Smooth muscle cell (in vitro differentiated cells): ENCODE data around the gene OR10G3. TPM values are rescaled to one million over a fixed set of nuclear protein-coding genes. Genes with fewer than 3 reads are reported as not detected.

Experiments
- DNase-seq: peaks from one replicate; lab custom pipeline; 2025; ENCODE audit not compliant: unreplicated experiment; lab: John Stamatoyannopoulos, UW
- H2AFZ ChIP-seq: fragments of 200-600 bp; sonication (generic); 2 replicates; pipeline ENCODE4 v1.6.0; 2016; ENCODE audit warnings: antibody characterized with exemption, low read depth, mild to moderate bottlenecking
- H3F3A ChIP-seq: fragments of 200-600 bp; sonication (generic); 2 replicates; pipeline ENCODE4 v1.6.0; 2017; ENCODE audit warnings: antibody characterized with exemption, low read depth
- H3K27ac ChIP-seq: fragments of 200-600 bp; sonication (generic); 2 replicates; pipeline ENCODE4 v1.5.1; 2016; ENCODE audit warnings: low read depth, mild to moderate bottlenecking
- H3K27me3 ChIP-seq: fragments of 200-600 bp; sonication (generic); 2 replicates; pipeline ENCODE4 v1.6.1; 2016; ENCODE audit warnings: low read depth, mild to moderate bottlenecking
- H3K36me3 ChIP-seq: fragments of 200-600 bp; sonication (generic); 2 replicates; pipeline ENCODE4 v1.5.1; 2016; ENCODE audit warnings: low read depth
- H3K4me1 ChIP-seq: fragments of 200-600 bp; sonication (generic); 2 replicates; pipeline ENCODE4 v1.5.1; 2016; ENCODE audit warnings: low read depth
- H3K4me2 ChIP-seq: fragments of 200-600 bp; sonication (generic); 2 replicates; pipeline ENCODE4 v1.6.0; 2016; ENCODE audit warnings: mild to moderate bottlenecking
- H3K4me3 ChIP-seq: fragments of 200-600 bp; sonication (generic); 2 replicates; pipeline ENCODE4 v1.5.1; 2016; ENCODE audit warnings: mild to moderate bottlenecking
- H3K79me2 ChIP-seq: fragments of 200-600 bp; sonication (generic); 2 replicates; pipeline ENCODE4 v1.6.0; 2016; ENCODE audit warnings: low read depth, mild to moderate bottlenecking
- H3K9ac ChIP-seq: fragments of 200-600 bp; sonication (generic); 2 replicates; pipeline ENCODE4 v1.6.0; 2016; ENCODE audit warnings: low read depth
- H3K9me3 ChIP-seq: fragments of 200-600 bp; sonication (generic); replicated peaks from 2 replicates; pipeline ENCODE4 v1.5.1; 2016; ENCODE audit warnings: low read depth
- H4K20me1 ChIP-seq: fragments of 200-600 bp; sonication (generic); 2 replicates; pipeline ENCODE4 v1.6.0; 2016; ENCODE audit warnings: low read depth
- WGBS: methylation state at CpG from one replicate; pipeline ENCODE4 v1.1.7; 2016; ENCODE audit warnings: low lambda C conversion rate; 5-methylcytosine and 5-hydroxymethylcytosine counted together
- polyA plus RNA-seq: library from polyadenylated mRNA; unstranded; fragments of >200 nt; fragmentation: Nextera tagmentation; extraction: Ambion mirVana; gene quantifications from 2 replicates; pipeline ENCODE4 v1.2.1, GENCODE V29; 2016
- total RNA-seq: library from RNA; depleted of rRNA; stranded (reverse); fragments of >200 nt; gene quantifications from 2 replicates; pipeline ENCODE4 v1.2.3, GENCODE V29; 2014
- TF ChIP-seq, protein P1 (sequence below): fragments of 200-600 bp; sonication (generic); IDR thresholded peaks from 2 replicates; pipeline ENCODE4 v1.5.1; 2017; ENCODE audit warnings: borderline replicate concordance, mild to moderate bottlenecking, antibody characterized with exemption; ENCODE audit not compliant: insufficient read depth, poor library complexity, severe bottlenecking

The OR10G3 gene
- total and polyA plus RNA-seq, 2 experiments from 2014 or later, result not detected

GRCh38 chr14:21534576-21534975 is 45.3 kb downstream of the OR10G3 start:
- TF ChIP-seq, protein P1, sequence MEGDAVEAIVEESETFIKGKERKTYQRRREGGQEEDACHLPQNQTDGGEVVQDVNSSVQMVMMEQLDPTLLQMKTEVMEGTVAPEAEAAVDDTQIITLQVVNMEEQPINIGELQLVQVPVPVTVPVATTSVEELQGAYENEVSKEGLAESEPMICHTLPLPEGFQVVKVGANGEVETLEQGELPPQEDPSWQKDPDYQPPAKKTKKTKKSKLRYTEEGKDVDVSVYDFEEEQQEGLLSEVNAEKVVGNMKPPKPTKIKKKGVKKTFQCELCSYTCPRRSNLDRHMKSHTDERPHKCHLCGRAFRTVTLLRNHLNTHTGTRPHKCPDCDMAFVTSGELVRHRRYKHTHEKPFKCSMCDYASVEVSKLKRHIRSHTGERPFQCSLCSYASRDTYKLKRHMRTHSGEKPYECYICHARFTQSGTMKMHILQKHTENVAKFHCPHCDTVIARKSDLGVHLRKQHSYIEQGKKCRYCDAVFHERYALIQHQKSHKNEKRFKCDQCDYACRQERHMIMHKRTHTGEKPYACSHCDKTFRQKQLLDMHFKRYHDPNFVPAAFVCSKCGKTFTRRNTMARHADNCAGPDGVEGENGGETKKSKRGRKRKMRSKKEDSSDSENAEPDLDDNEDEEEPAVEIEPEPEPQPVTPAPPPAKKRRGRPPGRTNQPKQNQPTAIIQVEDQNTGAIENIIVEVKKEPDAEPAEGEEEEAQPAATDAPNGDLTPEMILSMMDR, result no peak
- H4K20me1 ChIP-seq, result no peaks in the 10 kb centered on the region
- no peak for DNase-seq
- 20% methylated on average over 4 of the region's 4 CpGs for WGBS
- no peak overlapping the region for H3K9ac ChIP-seq
- no peaks in the 10 kb centered on the region for H3K36me3 ChIP-seq
- no peaks in the 10 kb centered on the region for H3F3A ChIP-seq
- H3K4me2 ChIP-seq, result no peak overlapping the region
- H2AFZ ChIP-seq, result no peak overlapping the region
- H3K27ac ChIP-seq, result no peak overlapping the region
- no peak overlapping the region for H3K4me3 ChIP-seq
- H3K27me3 ChIP-seq, result peaks cover 49% of the 10 kb centered on the region
- no peaks in the 10 kb centered on the region for H3K79me2 ChIP-seq
- H3K4me1 ChIP-seq, result peaks cover 33% of the 10 kb centered on the region
- no peaks in the 10 kb centered on the region for H3K9me3 ChIP-seq

DNA sequence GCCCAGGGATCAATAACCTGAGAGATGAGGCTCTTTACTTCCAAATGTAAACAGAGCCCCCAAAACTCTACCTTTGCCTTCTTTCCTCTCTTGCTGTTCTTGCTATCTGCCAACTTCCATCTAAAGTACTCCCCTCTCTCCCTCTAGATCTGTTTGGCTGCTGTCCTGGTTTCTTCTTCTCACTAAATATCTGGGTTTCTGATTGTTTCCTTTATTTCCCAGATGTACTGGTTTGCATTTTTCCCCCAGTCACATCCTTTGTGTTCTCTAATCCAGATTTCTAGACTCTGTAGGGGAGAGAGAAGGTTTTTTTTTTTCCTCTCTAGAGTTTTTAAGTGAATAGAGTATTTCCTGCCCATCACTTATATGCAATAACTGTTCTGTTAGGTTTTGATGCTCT is 46.6 kb downstream of the OR10G3 start:
- Histone ChIP-seq H3K9ac (no peak overlapping the region), H3F3A (no peaks in the 10 kb centered on the region), H3K4me2 (no peak overlapping the region), H3K27ac (no peak overlapping the region), H4K20me1 (no peaks in the 10 kb centered on the region), H3K4me1 (peaks cover 34% of the 10 kb centered on the region), H3K79me2 (no peaks in the 10 kb centered on the region), H3K36me3 (no peaks in the 10 kb centered on the region), H2AFZ (no peak overlapping the region), H3K9me3 (no peaks in the 10 kb centered on the region), H3K27me3 (peaks cover 49% of the 10 kb centered on the region), H3K4me3 (no peak overlapping the region)
- no peak for DNase-seq
- TF ChIP-seq, protein P1, result no peak

DNA sequence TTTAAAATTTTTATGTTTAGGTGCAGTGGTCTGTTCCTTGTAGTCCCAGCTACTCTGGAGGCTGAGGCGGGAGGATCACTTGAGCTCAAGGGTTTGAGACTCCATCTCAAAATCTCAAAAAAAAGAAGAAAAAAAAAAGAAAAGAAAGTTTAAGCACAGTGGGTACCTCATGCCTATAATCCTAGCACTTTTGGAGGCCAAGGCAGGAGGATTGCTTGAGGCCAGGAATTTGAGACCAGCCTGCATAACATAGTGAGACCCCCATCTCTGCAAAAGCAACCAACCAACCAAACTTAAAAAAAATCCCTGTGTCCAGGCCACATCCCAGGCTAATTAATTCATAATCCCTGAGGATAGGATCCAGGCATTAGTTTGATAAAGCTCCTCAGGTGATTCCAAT is 50.4 kb downstream of the OR10G3 start:
- TF ChIP-seq, protein P1, result no peak
- H3K27ac ChIP-seq, result no peak overlapping the region
- no peaks in the 10 kb centered on the region for H3K9me3 ChIP-seq
- H3K27me3 ChIP-seq, result peaks cover 16% of the 10 kb centered on the region
- H3K4me1 ChIP-seq, result peaks cover 34% of the 10 kb centered on the region
- no peak overlapping the region for H2AFZ ChIP-seq
- no peak overlapping the region for H3K9ac ChIP-seq
- H3K4me3 ChIP-seq, result no peak overlapping the region
- H3K79me2 ChIP-seq, result no peaks in the 10 kb centered on the region
- no peak for DNase-seq
- no peak overlapping the region for H3K4me2 ChIP-seq
- no peaks in the 10 kb centered on the region for H3K36me3 ChIP-seq
- no peaks in the 10 kb centered on the region for H3F3A ChIP-seq
- 81% methylated on average over 1 of the region's 1 CpG for WGBS
- H4K20me1 ChIP-seq, result no peaks in the 10 kb centered on the region
